Stimulated activated CD4-positive, alpha-beta T cell treated with anti-CD3 and anti-CD28 coated beads, Interleukin-2, amount 100 ng/mL, for 4 hours (primary cell): Measurements from ENCODE around the gene RHBDD3.

Experiments
- DNase-seq: peaks from one replicate; pipeline ENCODE4 v3.0.0-alpha.2; 2020; ENCODE audit warnings: low read depth

Gene RHBDD3

GRCh38 chr22:29269230-29269604 lies 1.4 kb upstream of the RHBDD3 start:
- no peak for DNase-seq

GRCh38 chr22:29268511-29269229 lies 889 bp upstream of the RHBDD3 start:
- DNase-seq: peak; percentile 26

DNA sequence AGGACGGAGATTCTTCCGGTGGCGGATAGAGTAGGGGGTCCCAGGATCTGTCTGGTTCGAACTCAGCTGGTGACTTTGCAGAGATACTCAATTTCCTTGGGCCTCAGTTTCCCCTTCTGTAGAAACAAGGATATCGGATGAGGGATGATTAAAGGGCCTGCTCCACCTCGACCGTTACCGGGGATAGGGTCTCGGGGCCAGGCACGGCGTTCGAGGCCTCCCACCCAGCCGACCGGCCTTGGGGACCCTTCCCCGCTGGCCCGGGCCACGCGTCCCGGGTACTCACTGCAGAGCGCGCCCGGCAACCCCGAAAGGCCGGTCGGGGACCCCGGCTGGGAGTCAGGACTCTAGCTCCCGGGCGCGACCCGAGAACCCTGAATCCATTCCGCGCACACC lies 321 bp downstream of the RHBDD3 start:
- DNase-seq: no peak

- DNase-seq: no peak
These were observed 968 bp downstream of the RHBDD3 start for GRCh38 chr22:29266564-29267461.

DNA sequence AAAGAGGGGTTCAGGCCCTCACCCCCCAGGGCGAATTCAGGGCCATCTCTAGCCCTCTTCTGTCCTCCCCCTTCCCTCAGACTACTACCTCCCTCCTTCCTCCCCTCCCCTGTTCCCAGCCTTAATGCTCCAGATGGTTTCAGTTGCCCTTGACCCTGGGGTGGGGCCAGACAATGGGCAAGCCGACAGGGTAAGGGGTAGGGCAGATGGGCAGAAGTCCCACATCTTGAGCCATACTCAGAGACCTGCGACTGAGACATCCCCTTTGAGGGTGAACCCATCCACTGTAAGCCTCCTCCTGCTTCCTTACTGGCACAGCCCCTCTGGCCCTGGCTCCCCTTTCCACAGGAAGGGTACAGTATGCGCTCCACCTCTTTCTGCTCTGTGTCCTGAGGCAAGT lies 1.9 kb downstream of the RHBDD3 start:
- DNase-seq: no peak

GRCh38 chr22:29265305-29265704 lies 2.5 kb downstream of the RHBDD3 start:
- no peak for DNase-seq

DNA sequence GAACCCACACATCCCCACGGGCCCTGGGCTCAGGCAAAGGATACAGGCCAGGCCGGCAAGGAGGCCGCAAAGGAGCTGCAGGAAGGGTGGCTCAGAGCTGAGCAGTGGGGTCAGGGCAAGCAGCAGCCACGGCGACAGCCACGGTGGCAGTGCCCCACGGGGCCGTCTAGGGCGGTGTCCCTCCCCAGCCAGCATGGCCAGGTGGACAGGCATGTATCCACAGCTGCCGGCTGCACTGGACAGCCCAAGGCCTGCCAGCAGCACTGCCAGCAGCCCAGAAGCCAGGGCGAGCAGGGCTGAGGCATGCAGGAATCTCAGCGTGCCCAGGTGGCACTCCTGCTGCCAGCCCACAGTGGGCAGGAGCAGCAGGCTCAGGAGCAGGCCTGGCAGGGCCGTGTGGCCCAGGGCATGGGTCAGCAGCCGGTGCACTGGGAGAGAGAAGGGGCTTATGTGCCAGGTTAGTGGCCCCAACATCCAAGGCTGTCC lies 3.9 kb downstream of the RHBDD3 start:
- no peak for DNase-seq

- no peak for DNase-seq
These were observed 7.0 kb downstream of the RHBDD3 start for GRCh38 chr22:29260601-29261315.

- DNase-seq: no peak
These were observed 7.7 kb downstream of the RHBDD3 start for GRCh38 chr22:29260031-29260560.

DNA sequence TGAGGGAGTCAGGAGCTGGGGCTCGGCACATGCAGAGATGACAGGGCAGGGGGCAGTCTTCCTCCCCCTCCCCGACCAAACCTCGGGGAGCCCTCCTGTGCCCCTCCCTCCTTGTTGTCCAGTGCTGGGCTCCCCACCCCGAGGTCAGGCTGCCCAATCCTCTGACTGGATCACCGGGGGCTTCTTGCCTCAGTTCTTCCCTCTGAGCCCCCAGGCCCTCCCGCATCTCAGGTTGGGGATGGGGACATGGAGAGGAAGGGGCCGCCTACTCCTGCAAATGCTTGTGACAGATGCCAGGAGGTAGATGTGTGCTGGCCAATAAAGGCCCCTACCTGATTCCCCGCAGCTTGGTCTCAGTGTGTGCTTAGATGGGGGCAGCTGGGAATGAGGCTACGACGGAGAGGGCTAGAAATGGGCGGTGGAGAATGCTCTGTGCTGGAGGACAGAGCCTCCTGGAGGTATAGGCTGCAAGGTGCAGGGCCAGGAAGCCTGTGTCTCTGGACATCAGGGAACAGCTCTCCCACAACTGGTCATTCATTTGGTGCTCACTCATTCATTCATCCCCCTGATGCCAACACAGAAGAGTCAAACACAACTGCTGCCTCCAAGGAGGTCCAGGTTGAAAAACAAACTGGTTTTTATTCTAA lies 8.4 kb downstream of the RHBDD3 start:
- DNase-seq: no peak

- no peak for DNase-seq
These were observed 9.2 kb downstream of the RHBDD3 start for GRCh38 chr22:29258407-29259252.

- no peak for DNase-seq
These were observed 10.0 kb downstream of the RHBDD3 start for GRCh38 chr22:29257751-29258181.

GRCh38 chr22:29256606-29257325 lies 11.0 kb downstream of the RHBDD3 start:
- no peak for DNase-seq

DNA sequence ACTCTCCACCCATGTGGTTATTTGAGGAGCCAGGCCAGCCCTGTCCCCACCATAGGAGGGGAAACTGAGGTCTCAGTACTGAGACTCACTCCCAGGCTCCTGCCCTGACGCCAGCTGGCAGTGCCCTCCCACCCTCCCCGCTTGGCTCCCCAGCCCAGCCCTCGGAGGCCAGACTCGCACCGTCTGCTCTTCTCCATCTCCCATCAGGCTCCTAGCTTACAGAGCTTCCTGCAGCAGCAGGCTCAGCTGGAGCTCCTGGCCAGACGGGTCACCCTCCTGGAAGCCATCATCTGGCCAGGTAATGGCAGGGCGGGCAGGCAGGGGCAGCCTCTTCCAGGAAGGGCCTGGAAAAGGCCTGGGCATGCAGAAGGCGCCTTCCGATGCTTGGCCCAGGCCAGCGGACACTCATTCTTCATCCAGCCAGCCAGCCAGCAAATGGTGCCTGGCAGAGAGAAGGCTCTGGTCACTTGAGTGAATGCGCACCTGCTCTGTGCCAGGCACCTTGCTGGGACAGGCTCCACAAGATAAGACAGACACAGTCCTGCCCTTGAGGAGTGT lies 12.6 kb downstream of the RHBDD3 start:
- no peak for DNase-seq

GRCh38 chr22:29254286-29254660 lies 13.5 kb downstream of the RHBDD3 start:
- no peak for DNase-seq

DNA sequence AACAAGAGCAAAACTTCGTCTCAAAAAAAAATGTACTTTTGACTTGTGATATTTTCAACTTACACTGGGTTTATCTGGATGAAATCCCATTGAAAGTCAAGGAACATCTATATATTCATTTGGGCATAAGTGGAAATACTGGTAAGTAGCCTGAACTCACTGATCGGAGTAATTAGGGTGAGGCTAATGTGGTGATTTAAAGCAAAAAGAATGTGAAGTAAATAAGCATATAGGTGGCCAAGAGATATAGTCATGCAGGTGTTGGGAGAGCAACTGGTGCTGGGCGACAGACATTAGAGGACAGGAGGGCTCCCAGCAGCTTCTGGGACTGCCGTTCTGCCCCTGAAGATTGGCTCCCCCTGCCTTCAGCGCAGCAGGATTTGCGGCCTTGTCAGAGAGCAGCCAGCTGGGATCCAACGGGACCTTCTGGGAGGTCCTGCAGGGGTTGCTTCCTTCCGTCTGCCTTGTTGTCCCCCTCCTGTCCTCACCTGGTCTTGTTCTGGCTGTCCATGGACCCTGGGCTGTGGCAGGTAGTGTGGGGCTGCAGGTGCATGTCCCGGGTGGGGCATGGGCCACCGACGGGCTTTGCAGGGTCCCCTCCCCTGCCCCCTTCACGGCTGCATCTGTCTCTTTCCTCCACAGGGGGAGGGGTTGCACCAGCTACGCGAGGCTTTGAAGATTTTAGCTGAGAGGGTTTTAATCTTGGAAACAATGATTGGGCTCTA lies 14.1 kb downstream of the RHBDD3 start:
- no peak for DNase-seq

DNA sequence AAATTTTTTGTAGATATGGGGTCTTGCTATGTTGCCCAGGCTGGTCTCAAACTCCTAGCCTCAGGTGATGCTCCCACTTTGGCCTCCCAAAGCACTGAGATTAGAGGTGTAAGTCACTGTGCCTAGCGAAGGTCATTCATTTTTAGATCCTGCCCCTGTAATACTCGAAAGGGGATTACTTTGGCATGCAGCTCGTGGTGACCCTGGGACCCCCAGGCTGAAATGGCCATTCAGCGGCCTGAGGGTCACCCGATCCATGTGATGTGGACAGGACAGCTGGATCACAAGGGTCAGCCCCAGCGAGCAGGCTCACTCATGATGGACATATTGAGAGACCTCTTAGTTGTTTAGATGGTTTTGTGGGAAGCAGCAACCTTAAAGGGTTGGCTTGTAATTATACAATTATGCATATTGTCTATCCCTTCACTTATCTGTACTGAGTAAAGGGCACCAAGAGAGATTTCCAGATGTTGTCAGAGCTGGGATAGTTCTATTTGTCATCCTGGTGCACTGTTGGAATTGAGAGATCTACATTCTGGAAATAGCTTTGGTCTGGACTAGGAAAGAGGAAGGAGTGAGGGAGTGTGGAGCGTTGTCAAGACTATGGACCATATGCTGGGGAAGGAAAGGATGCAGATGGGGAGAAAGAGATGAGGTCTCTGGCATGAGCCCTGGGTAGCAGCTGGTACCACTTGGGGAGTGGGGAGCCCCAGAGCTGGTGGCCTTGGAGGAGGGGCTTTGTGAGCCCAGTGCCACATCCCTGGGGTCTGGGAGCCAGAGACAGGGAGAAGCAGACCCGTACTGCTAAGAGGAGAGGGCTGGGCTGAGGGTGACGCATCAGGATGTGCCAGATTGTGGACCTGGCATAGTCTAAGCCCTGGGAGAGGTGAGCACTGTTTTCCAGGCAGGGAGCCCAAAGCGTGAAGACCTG lies 15.5 kb downstream of the RHBDD3 start:
- DNase-seq: no peak

DNA sequence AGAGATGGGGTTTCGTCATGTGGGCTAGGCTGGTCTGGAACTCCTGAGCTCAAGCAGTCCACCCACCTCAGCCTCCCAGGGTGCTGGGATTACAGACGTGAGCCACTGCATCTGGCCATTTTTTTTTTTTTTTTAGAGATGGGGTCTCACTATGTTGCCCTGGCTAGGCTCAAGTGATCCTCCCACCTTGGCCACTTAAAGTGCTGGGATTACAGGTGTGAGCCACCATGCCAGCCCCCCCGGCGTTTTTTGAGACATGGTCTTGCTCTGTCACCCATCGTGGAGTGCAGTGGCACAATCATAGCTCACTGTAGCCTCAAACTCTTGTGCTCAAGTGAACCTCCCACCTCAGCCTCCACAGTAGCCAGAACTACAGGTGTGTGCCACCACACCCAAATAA lies 16.5 kb downstream of the RHBDD3 start:
- DNase-seq: no peak
